PC-3 (cell line): ENCODE data around the gene CYGB.

Experiments used
- EZH2 ChIP-seq: fragments of 300-600 bp; sonication (generic); IDR thresholded peaks from one replicate; pipeline ENCODE4 v1.6.1; 2017; ENCODE audit warnings: antibody characterized with exemption, mild to moderate bottlenecking, low read length; ENCODE audit not compliant: unreplicated experiment
- EZH2phosphoT487 ChIP-seq: fragments of 300-600 bp; sonication (generic); IDR thresholded peaks from 2 replicates; pipeline ENCODE4 v1.6.1; 2018; ENCODE audit warnings: mild to moderate bottlenecking, antibody characterized with exemption, low read length, borderline replicate concordance
- TF ChIP-seq, protein P1 (sequence below): fragments of 300-600 bp; sonication (generic); conservative IDR thresholded peaks from 2 replicates; pipeline ENCODE4 v1.5.1; 2017; ENCODE audit warnings: antibody characterized with exemption, low read depth, mild to moderate bottlenecking, low read length

DNA sequence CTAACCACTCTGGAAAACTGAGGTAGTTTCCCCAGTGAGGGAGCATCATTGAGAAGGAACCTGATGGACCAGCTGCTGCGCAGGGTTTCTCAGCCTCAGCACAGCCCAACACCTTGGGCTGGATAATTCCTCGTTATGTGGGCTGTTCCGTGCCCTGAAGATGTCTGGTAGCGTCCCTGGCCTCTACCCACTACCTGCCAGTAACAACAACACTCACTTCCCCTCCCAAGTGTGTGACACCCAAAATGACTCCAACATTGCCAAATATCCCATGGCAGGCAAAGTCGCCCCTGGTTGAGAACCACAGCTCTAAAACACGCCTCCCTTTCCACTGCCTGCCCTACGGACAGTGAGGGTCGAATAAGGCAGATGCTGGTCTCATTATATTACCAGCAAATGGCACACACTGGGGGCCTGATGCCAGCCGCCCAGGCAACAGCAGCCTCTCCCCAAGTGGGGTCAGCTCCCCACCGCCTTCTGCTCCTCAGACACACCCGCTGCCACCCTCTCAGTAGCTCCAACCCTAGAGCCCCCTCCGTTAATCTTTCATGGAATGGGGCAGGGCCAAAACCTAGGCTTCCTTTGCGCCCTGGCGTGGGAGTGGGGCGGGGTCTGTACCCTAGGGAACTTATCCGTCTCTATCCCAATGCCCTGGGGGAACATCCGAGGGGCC is 37.3 kb downstream of the CYGB start:
- TF ChIP-seq, protein P1, sequence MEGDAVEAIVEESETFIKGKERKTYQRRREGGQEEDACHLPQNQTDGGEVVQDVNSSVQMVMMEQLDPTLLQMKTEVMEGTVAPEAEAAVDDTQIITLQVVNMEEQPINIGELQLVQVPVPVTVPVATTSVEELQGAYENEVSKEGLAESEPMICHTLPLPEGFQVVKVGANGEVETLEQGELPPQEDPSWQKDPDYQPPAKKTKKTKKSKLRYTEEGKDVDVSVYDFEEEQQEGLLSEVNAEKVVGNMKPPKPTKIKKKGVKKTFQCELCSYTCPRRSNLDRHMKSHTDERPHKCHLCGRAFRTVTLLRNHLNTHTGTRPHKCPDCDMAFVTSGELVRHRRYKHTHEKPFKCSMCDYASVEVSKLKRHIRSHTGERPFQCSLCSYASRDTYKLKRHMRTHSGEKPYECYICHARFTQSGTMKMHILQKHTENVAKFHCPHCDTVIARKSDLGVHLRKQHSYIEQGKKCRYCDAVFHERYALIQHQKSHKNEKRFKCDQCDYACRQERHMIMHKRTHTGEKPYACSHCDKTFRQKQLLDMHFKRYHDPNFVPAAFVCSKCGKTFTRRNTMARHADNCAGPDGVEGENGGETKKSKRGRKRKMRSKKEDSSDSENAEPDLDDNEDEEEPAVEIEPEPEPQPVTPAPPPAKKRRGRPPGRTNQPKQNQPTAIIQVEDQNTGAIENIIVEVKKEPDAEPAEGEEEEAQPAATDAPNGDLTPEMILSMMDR: no peak
- TF ChIP-seq EZH2 (no peak), EZH2phosphoT487 (no peak)
